ENCODE data around the gene COP1. TPM values are rescaled to one million over a fixed set of nuclear protein-coding genes. Genes with fewer than 3 reads are reported as not detected.

COP1 gene
- total RNA-seq, 1 experiment from 2014 or later: 47.0 TPM

GRCh38 chr1:176164014-176164678 is 42.9 kb downstream of the COP1 start:
- H3K27ac Mint-ChIP-seq (ENCODE audit: low read depth, unreplicated experiment): no peak overlapping the region
- no peak overlapping the region for H3K4me3 Mint-ChIP-seq (ENCODE audit: unreplicated experiment)
- ChIA-PET CTCF (interaction anchor here (1.0 kb wide), 1 partner anchor 16 kb away, joined by 3 read pairs; no protein-coding TSS in a partner anchor), POLR2A (no interaction called here)
- H3K4me1 Mint-ChIP-seq (ENCODE audit: insufficient read depth, unreplicated experiment): peaks cover 6% of the 10 kb centered on the region
- peaks cover 39% of the 10 kb centered on the region for H3K36me3 Mint-ChIP-seq (ENCODE audit: insufficient read depth, unreplicated experiment)
- no peaks in the 10 kb centered on the region for H3K27me3 Mint-ChIP-seq (ENCODE audit: insufficient read depth, unreplicated experiment)
- peaks cover 8% of the 10 kb centered on the region for H3K9me3 Mint-ChIP-seq (ENCODE audit: unreplicated experiment)
- TF ChIP-seq CTCF (IDR thresholded peaks at IDR 0.05; ENCODE audit: unreplicated experiment): no peak
- no peak for DNase-seq (ENCODE audit: unreplicated experiment)
- BruUV-seq (replicated peaks): no TSS peak
- intact Hi-C loops (cut with micrococcal nuclease): no loop called here

- Mint-ChIP-seq H3K4me1 (ENCODE audit: insufficient read depth, unreplicated experiment) (no peaks in the 10 kb centered on the region), H3K27me3 (ENCODE audit: insufficient read depth, unreplicated experiment) (no peaks in the 10 kb centered on the region), H3K9me3 (ENCODE audit: unreplicated experiment) (peaks cover 38% of the 10 kb centered on the region), H3K27ac (ENCODE audit: low read depth, unreplicated experiment) (peak overlapping the region; percentile 35), H3K4me3 (ENCODE audit: unreplicated experiment) (no peak overlapping the region), H3K36me3 (ENCODE audit: insufficient read depth, unreplicated experiment) (peaks cover 52% of the 10 kb centered on the region)
- ChIA-PET CTCF (interaction anchor here (1.5 kb wide), 1 partner anchor 27 kb away, joined by 3 read pairs; no protein-coding TSS in a partner anchor), POLR2A (no interaction called here)
- TF ChIP-seq CTCF (IDR thresholded peaks at IDR 0.05; ENCODE audit: unreplicated experiment): no peak
- BruUV-seq (replicated peaks): no TSS peak
- intact Hi-C loops (cut with micrococcal nuclease): no loop called here
- DNase-seq (ENCODE audit: unreplicated experiment): no peak
Observed at GRCh38 chr1:176159993-176160392, 47.1 kb downstream of the COP1 start.

GRCh38 chr1:176157995-176158394 is 49.1 kb downstream of the COP1 start:
- ChIA-PET POLR2A (no interaction called here), CTCF (no interaction called here)
- no peak overlapping the region for H3K27ac Mint-ChIP-seq (ENCODE audit: low read depth, unreplicated experiment)
- no peak for TF ChIP-seq CTCF (IDR thresholded peaks at IDR 0.05; ENCODE audit: unreplicated experiment)
- intact Hi-C loops (cut with micrococcal nuclease): no loop called here
- BruUV-seq (replicated peaks): no TSS peak
- no peaks in the 10 kb centered on the region for H3K4me1 Mint-ChIP-seq (ENCODE audit: insufficient read depth, unreplicated experiment)
- H3K9me3 Mint-ChIP-seq (ENCODE audit: unreplicated experiment): peaks cover 38% of the 10 kb centered on the region
- no peak for DNase-seq (ENCODE audit: unreplicated experiment)
- H3K36me3 Mint-ChIP-seq (ENCODE audit: insufficient read depth, unreplicated experiment): peaks cover 62% of the 10 kb centered on the region
- no peak overlapping the region for H3K4me3 Mint-ChIP-seq (ENCODE audit: unreplicated experiment)
- no peaks in the 10 kb centered on the region for H3K27me3 Mint-ChIP-seq (ENCODE audit: insufficient read depth, unreplicated experiment)

GRCh38 chr1:176149939-176150807 is 56.9 kb downstream of the COP1 start:
- Mint-ChIP-seq H3K27ac (ENCODE audit: low read depth, unreplicated experiment) (no peak overlapping the region), H3K4me1 (ENCODE audit: insufficient read depth, unreplicated experiment) (no peaks in the 10 kb centered on the region), H3K4me3 (ENCODE audit: unreplicated experiment) (no peak overlapping the region), H3K27me3 (ENCODE audit: insufficient read depth, unreplicated experiment) (no peaks in the 10 kb centered on the region), H3K9me3 (ENCODE audit: unreplicated experiment) (peaks cover 12% of the 10 kb centered on the region), H3K36me3 (ENCODE audit: insufficient read depth, unreplicated experiment) (peaks cover 46% of the 10 kb centered on the region)
- no peak for TF ChIP-seq CTCF (IDR thresholded peaks at IDR 0.05; ENCODE audit: unreplicated experiment)
- POLR2A ChIA-PET: no interaction called here
- CTCF ChIA-PET: no interaction called here
- no TSS peak for BruUV-seq (replicated peaks)
- no peak for DNase-seq (ENCODE audit: unreplicated experiment)
- intact Hi-C loops (cut with micrococcal nuclease): no loop called here
